ENCODE data around the gene ICE2.

ICE2 gene

DNA sequence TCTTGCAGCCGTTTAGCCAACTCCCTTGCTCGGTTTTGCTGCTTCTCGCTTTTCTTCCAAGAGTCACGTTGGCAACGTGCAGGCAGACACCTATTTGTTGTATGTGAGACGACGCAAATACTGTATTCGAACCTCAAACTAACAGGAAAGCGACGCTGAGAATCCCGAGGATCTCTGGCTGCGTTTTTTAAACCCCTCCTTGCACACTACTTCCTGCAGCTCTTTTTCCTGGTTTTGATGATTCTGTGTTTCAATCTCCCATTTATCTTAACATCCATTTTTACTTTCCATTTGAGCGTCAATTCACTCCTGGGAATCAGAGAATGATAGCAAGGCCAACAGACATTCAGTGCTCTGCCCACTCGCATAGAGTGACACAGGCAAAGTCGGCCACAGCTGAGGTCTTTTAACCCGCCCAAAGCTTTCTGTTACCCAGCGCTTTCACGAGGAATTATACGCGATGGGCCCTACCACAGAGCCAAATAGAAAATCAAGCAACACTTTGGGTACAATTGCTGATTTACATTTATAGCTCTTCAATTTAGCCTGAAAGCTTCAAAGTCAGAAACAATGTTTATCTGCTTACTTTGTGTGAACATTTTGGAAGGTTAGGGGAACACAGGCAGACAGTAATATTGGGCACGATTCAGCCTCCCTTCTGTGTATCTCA is 79.6 kb downstream of the ICE2 start:
- Histone ChIP-seq H4K20me1 (ENCODE audit: insufficient read depth, low read length) (no peaks in the 10 kb centered on the region), H3F3A (ENCODE audit: insufficient read depth, low read length) (peaks cover 8% of the 10 kb centered on the region; the same call in 1 of the 2 replicates), H3K79me2 (ENCODE audit: low read length) (peaks cover 33% of the 10 kb centered on the region), H3K4me1 (ENCODE audit: low read length) (peaks cover 7% of the 10 kb centered on the region), H3K4me2 (ENCODE audit: low read depth, low read length) (peak overlapping the region; percentile 54; the same call in 1 of the 2 replicates), H2AFZ (ENCODE audit: low read length) (0 out of 2 replicates have a peak overlapping the region, but pooled peaks have one; percentile 21), H3K9ac (ENCODE audit: low read length) (no peak overlapping the region), H3K27ac (ENCODE audit: low read length) (no peak overlapping the region; the same call in 1 of the 2 replicates), H3K27me3 (replicated peaks; ENCODE audit: insufficient read depth, low read length) (no peaks in the 10 kb centered on the region), H3K9me2 (replicated peaks; ENCODE audit: insufficient read depth, low read length) (no peaks in the 10 kb centered on the region), H3K4me3 (ENCODE audit: low read length) (no peak overlapping the region), H3K9me3 (replicated peaks; ENCODE audit: insufficient read depth, low read length) (no peaks in the 10 kb centered on the region), H3K36me3 (replicated peaks; ENCODE audit: insufficient read depth, low read length) (no peaks in the 10 kb centered on the region)
- no peak for DNase-seq
- TF ChIP-seq, protein P1, sequence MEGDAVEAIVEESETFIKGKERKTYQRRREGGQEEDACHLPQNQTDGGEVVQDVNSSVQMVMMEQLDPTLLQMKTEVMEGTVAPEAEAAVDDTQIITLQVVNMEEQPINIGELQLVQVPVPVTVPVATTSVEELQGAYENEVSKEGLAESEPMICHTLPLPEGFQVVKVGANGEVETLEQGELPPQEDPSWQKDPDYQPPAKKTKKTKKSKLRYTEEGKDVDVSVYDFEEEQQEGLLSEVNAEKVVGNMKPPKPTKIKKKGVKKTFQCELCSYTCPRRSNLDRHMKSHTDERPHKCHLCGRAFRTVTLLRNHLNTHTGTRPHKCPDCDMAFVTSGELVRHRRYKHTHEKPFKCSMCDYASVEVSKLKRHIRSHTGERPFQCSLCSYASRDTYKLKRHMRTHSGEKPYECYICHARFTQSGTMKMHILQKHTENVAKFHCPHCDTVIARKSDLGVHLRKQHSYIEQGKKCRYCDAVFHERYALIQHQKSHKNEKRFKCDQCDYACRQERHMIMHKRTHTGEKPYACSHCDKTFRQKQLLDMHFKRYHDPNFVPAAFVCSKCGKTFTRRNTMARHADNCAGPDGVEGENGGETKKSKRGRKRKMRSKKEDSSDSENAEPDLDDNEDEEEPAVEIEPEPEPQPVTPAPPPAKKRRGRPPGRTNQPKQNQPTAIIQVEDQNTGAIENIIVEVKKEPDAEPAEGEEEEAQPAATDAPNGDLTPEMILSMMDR (IDR thresholded peaks at IDR 0.05; ENCODE audit: low read length), result no peak
- no peak for TF ChIP-seq EZH2phosphoT487 (IDR thresholded peaks at IDR 0.05; ENCODE audit: low read length)
- TF ChIP-seq EZH2 (optimal IDR thresholded peaks at IDR 0.05; ENCODE audit: low read depth, low read length), result no peak

DNA sequence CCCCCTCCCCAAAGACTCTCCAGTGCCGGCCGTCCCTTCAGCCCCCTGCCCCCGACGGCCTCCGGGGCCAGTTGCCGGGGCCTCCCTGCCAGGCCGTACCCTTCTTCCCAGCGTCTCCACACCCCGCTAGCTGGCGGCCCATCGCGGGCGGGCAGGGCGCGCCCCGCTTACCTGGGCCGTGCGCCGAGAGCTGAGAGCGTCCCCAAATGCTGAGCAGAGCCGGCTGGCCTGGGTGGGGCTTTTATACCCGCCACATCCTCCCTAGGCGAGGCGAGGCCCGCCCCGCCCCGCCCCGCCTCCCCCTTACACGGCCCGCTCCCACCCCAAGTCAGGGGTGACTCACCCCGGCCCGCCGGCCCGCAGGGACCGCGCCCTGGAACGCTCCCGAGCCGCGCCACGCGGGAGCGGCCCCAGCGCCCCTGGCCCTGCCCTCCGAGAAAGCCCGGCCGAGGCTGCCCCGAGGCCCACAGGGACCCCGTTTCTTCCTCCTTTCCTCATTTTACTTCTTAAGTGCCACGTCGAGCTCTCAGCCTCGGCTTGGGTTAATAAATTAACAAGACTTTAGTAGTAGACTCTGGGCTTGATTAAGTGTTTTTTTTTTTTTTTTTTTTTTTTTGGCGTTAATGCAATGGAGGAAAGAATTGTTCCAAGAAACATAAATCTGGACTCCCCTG is 81.0 kb downstream of the ICE2 start, which contains the start of gene ANXA2:
TSS of gene ANXA2 (minus strand) at position 215 of the 674 bp plus-strand sequence. CDS start 11,911 bp downstream, outside the sequence.
- Histone ChIP-seq H3K4me3 (ENCODE audit: low read length) (peak within 1 kb of the TSS; percentile 90), H3K4me2 (ENCODE audit: low read depth, low read length) (peak within 1 kb of the TSS; percentile 54), H2AFZ (ENCODE audit: low read length) (peak within 1 kb of the TSS; percentile 67), H3K9me2 (replicated peaks; ENCODE audit: insufficient read depth, low read length) (no peaks in the 10 kb centered on the region), H3K79me2 (ENCODE audit: low read length) (peaks cover 48% of the 10 kb centered on the region), H3K4me1 (ENCODE audit: low read length) (peaks cover 7% of the 10 kb centered on the region), H4K20me1 (ENCODE audit: insufficient read depth, low read length) (no peaks in the 10 kb centered on the region), H3K36me3 (replicated peaks; ENCODE audit: insufficient read depth, low read length) (no peaks in the 10 kb centered on the region), H3F3A (ENCODE audit: insufficient read depth, low read length) (peaks cover 8% of the 10 kb centered on the region; the same call in 1 of the 2 replicates), H3K27me3 (replicated peaks; ENCODE audit: insufficient read depth, low read length) (no peaks in the 10 kb centered on the region), H3K27ac (ENCODE audit: low read length) (peak within 1 kb of the TSS; percentile 68; the same call in 1 of the 2 replicates), H3K9me3 (replicated peaks; ENCODE audit: insufficient read depth, low read length) (no peaks in the 10 kb centered on the region), H3K9ac (ENCODE audit: low read length) (peak within 1 kb of the TSS; percentile 85)
- DNase-seq, result peak; percentile 85
- TF ChIP-seq, protein P1 (IDR thresholded peaks at IDR 0.05; ENCODE audit: low read length), result no peak
- no peak for TF ChIP-seq EZH2phosphoT487 (IDR thresholded peaks at IDR 0.05; ENCODE audit: low read length)
- no peak for TF ChIP-seq EZH2 (optimal IDR thresholded peaks at IDR 0.05; ENCODE audit: low read depth, low read length)

DNA sequence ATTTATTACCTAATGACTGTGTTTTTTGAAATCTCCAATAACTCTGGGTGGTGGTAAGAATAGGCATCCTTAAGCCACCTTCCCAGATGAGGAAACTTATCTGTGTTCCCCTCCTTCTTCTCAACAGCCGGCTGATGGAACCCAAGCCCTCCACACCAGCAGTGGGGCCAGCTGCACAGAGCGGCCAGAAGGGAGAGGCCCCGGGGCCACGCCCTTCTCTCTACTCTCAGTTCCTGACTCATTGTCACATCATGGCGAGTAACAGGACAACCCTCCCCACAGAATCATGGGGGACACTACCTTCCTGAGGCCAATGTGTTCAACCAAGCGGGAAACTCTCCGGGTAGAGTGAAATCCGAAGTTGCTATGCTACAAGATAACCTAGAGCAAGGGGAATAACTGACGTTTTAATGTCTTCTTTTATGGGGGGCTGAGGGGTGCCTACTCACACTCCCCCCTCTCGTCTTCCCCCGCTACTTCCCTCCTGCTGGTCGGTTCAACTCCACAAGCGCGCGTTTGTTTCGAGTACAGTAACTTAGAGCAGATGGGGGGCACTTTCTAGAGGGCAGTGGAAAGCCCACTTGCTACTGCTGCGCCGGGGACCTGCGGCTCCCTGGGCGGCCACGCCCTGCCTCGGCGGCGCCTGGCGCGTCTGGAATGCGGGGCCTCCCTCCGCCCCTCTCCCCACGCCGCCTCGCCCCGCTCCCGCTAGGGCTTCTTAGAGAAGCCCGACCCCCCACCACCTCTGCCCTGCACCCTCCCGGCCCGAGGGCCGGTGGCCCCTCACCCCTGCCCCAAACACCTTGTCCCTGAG is 81.8 kb downstream of the ICE2 start:
- Histone ChIP-seq H3K4me1 (ENCODE audit: low read length) (peaks cover 7% of the 10 kb centered on the region), H3K4me2 (ENCODE audit: low read depth, low read length) (peak overlapping the region; percentile 54), H4K20me1 (ENCODE audit: insufficient read depth, low read length) (no peaks in the 10 kb centered on the region), H3K4me3 (ENCODE audit: low read length) (peak overlapping the region; percentile 90), H3K9ac (ENCODE audit: low read length) (peak overlapping the region; percentile 85), H3F3A (ENCODE audit: insufficient read depth, low read length) (peaks cover 8% of the 10 kb centered on the region; the same call in 1 of the 2 replicates), H3K9me3 (replicated peaks; ENCODE audit: insufficient read depth, low read length) (no peaks in the 10 kb centered on the region), H3K9me2 (replicated peaks; ENCODE audit: insufficient read depth, low read length) (no peaks in the 10 kb centered on the region), H2AFZ (ENCODE audit: low read length) (peak overlapping the region; percentile 67), H3K27ac (ENCODE audit: low read length) (peak overlapping the region; percentile 54; the same call in 1 of the 2 replicates), H3K27me3 (replicated peaks; ENCODE audit: insufficient read depth, low read length) (no peaks in the 10 kb centered on the region), H3K36me3 (replicated peaks; ENCODE audit: insufficient read depth, low read length) (no peaks in the 10 kb centered on the region), H3K79me2 (ENCODE audit: low read length) (peaks cover 54% of the 10 kb centered on the region)
- TF ChIP-seq, protein P1 (IDR thresholded peaks at IDR 0.05; ENCODE audit: low read length), result no peak
- no peak for TF ChIP-seq EZH2phosphoT487 (IDR thresholded peaks at IDR 0.05; ENCODE audit: low read length)
- no peak for TF ChIP-seq EZH2 (optimal IDR thresholded peaks at IDR 0.05; ENCODE audit: low read depth, low read length)
- peak; percentile 77 for DNase-seq
